GM21390 (cell line): Measurements from ENCODE around the gene OR2T8.
A peak's percentile ranks its signal among the peaks of the same experiment; 100 is the strongest.

Experiments used
- ATAC-seq: cut with Tn5 transposase; IDR thresholded peaks from one replicate; pipeline ENCODE4 v1.9.1; 2021; ENCODE audit not compliant: unreplicated experiment

The OR2T8 gene

DNA sequence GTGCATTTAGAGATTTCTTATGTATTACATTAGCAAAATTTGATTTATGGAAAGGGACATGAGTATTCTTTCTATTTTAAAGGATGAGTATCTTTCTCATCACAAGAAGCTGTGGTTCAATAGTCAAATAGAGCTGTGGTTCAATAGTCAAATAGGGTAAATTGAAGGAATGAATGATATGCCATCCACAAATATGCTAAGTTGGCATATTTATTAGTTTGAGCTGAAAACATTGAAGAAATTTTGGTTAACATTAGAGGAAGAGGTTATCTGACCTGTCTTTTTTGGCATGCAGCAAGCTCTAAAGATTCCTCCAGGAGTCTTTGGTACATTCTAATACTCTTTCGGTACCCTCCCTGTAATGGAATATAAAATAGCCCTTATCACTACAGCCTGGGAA, 33.4 kb downstream of the OR2T8 start:
- no peak for ATAC-seq

DNA sequence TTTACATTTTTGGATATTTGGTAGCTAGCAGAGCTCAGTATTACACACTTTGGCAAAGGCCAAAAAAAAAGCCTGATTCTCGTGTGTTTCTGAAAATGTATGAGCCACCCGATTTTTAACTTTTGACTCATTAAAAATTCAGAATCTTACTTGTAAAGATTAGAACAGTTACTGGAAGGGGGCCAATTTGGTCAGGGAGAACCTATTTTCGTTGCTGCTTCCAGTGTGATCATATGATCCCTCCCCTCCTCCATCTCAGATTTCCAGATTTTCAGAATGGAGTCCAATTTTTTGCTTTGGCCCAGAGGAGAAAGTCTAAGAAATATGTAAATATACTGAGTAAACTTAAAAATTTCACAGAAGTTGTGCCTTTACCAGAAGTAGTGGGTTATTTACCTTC, 41.7 kb downstream of the OR2T8 start:
- no peak for ATAC-seq

DNA sequence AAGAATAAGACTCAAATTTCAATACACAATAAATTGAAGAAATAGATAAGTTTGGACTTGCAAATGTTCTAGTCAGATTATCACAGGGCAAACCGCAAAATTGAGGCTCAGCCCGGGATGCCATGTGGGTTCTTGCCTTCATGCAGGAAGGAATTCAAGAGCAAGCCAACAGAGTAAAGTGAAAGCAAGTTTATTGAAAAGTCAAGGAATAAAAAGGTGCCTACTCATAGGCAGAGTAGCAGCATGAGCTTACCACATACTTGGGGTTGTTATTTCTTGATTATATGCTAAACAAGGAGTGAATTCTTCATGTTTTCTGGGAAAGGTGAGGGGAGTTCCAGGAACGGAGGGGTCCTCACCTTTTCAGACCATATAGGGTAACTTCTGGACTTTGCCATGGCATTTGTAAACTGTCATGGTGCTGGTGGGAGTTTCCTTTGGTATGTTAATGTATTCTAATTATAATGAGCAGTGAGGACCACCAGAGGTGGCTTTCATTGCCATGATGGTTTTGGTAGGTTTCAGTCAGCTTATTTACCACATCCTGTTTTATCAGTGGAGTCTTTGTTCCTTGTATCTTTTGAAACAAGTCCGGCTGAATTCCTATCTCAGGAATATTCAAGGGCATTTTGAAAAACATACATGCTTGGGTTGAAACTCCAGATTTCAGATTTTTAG, 43.0 kb downstream of the OR2T8 start:
- ATAC-seq: no peak

DNA sequence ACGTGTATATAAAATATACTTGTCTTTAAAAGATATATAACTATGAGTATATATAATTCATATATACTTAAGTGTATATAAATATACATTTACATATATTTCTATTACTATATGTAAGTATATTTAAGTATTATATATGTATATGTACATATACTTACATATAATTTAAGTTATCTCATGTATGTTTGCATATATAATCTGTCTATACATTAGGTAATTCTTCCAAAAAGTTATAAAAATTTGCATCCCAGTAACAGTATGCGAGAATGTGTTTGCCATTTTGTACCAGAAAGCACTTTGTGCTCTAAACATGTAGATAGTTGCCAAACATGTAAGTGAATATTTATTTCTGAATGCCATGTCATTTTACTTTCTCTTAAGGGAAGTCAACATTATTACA, 44.9 kb downstream of the OR2T8 start, which contains the start of gene OR2AK2:
TSS of gene OR2AK2 (plus strand) at position 301 of the 400 bp plus-strand sequence. CDS start 144 bp downstream, outside the sequence.
- ATAC-seq: no peak

DNA sequence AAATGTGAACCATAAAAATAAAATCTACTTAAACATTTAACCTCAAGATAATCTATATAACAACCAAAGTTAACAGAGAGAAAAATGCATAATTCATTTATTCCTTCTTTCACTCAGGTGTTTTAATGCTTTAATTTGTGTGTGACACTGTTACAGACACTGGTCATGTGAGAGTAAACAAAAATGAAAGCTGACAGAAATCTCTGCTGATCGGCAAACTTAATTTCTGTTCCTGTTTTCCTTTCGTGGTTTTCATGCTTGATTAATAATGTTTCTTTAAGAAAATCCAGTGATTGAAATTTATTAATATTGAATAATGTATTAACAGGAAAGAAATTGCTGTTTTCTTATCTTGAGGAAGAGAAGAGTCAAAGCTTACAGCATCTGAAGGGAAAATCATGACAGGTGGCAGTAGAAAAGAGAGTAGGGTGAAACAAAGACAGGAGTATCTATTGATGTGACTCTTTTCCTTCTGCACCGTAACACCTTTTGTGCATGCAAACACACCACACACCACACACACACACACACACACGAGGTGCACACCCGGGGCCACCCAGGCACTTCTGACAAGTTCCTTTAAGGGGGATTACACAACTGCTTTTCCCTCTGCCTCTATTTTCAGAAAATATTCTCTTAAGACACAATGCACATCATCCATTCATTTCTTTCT, 46.6 kb downstream of the OR2T8 start:
- peak; percentile 85 for ATAC-seq
